PC-3 (cell line): ENCODE measurements around the gene GSK3B. TPM values are rescaled to one million over a fixed set of nuclear protein-coding genes. Genes with fewer than 3 reads are reported as not detected.

ENCODE experiments used
- ATAC-seq: fragments of 200-7000 bp; cut with Tn5 transposase; 2 replicates; pipeline ENCODE4 v1.9.1; 2020; ENCODE audit warnings: mild to moderate bottlenecking, moderate library complexity
- BruUV-seq: library from RNA; stranded (reverse); fragments of 400-500 nt; replicated peaks from 2 replicates; lab custom pipeline; 2021; lab: Mats Ljungman, UMichigan
- CTCF ChIA-PET: fragments of 300-600 bp; sonication (Branson Sonifier 250); formaldehyde crosslinking; loops from one replicate; lab custom pipeline; 2022; ENCODE audit warnings: antibody characterized with exemption; lab: Charles Lee
- POLR2A ChIA-PET: fragments of 300-600 bp; sonication (Branson Sonifier 250); formaldehyde crosslinking; loops from one replicate; lab custom pipeline; 2022; ENCODE audit warnings: antibody characterized with exemption; ENCODE audit not compliant: unreplicated experiment; lab: Charles Lee
- DNase-seq: peaks from one replicate; pipeline ENCODE4 v3.0.0-alpha.2; 2015
- H2AFZ ChIP-seq: fragments of 300-600 bp; sonication (generic); 2 replicates; pipeline ENCODE4 v1.6.0; 2016; ENCODE audit warnings: antibody characterized with exemption, low read length
- H3F3A ChIP-seq: fragments of 300-600 bp; sonication (generic); one replicate; pipeline ENCODE4 v1.6.0; 2017; ENCODE audit warnings: antibody characterized with exemption, low read length, control low read depth, mild to moderate bottlenecking; ENCODE audit not compliant: unreplicated experiment
- H3K27ac ChIP-seq: fragments of 300-600 bp; sonication (generic); 2 replicates; pipeline ENCODE4 v1.5.1; 2016; ENCODE audit warnings: mild to moderate bottlenecking, low read length
- H3K27me3 ChIP-seq: fragments of 300-600 bp; sonication (generic); 2 replicates; pipeline ENCODE4 v1.6.1; 2016; ENCODE audit warnings: low read length, mixed read lengths
- H3K36me3 ChIP-seq: fragments of 300-600 bp; sonication (generic); 2 replicates; pipeline ENCODE4 v1.6.1; 2016; ENCODE audit warnings: low read depth, mixed run types, low read length, mixed read lengths
- H3K4me1 ChIP-seq: fragments of 300-600 bp; sonication (generic); 2 replicates; pipeline ENCODE4 v1.5.1; 2016; ENCODE audit warnings: low read length; ENCODE audit not compliant: insufficient read depth
- H3K4me2 ChIP-seq: fragments of 300-600 bp; sonication (generic); 2 replicates; pipeline ENCODE4 v1.6.0; 2016; ENCODE audit warnings: low read length
- H3K4me3 ChIP-seq: fragments of 300-600 bp; sonication (generic); 2 replicates; pipeline ENCODE4 v1.5.1; 2016; ENCODE audit warnings: mild to moderate bottlenecking, low read length, mixed read lengths
- H3K79me2 ChIP-seq: fragments of 300-600 bp; sonication (generic); 2 replicates; pipeline ENCODE4 v1.6.1; 2017; ENCODE audit warnings: low read length, mixed read lengths
- H3K9ac ChIP-seq: fragments of 300-600 bp; sonication (generic); 2 replicates; pipeline ENCODE4 v1.6.0; 2016; ENCODE audit warnings: mild to moderate bottlenecking, low read length
- H3K9me2 ChIP-seq: fragments of 300-600 bp; sonication (generic); replicated peaks from 2 replicates; pipeline ENCODE4 v1.6.1; 2016; ENCODE audit warnings: mixed run types, low read length, mixed read lengths
- H3K9me3 ChIP-seq: fragments of 300-600 bp; sonication (generic); 2 replicates; pipeline ENCODE4 v1.6.1; 2016; ENCODE audit warnings: low read length, mixed read lengths
- H4K20me1 ChIP-seq: fragments of 300-600 bp; sonication (generic); 2 replicates; pipeline ENCODE4 v1.6.1; 2016; ENCODE audit warnings: low read length, mixed read lengths
- EZH2 ChIP-seq: fragments of 300-600 bp; sonication (generic); IDR thresholded peaks from one replicate; pipeline ENCODE4 v1.6.1; 2017; ENCODE audit warnings: antibody characterized with exemption, mild to moderate bottlenecking, low read length; ENCODE audit not compliant: unreplicated experiment
- EZH2phosphoT487 ChIP-seq: fragments of 300-600 bp; sonication (generic); IDR thresholded peaks from 2 replicates; pipeline ENCODE4 v1.6.1; 2018; ENCODE audit warnings: mild to moderate bottlenecking, antibody characterized with exemption, low read length, borderline replicate concordance
- intact Hi-C: fragments of 100-400 bp; cut with micrococcal nuclease; formaldehyde crosslinking; loops from 2 replicates; pipeline ENCODE4 v1.9.0; 2023
- total RNA-seq: library from RNA; depleted of rRNA; stranded (reverse); fragments of >200 nt; gene quantifications from 2 replicates; pipeline ENCODE4 v1.2.3, GENCODE V29; 2014; rRNA removed
- TF ChIP-seq, protein P1 (sequence below): fragments of 300-600 bp; sonication (generic); conservative IDR thresholded peaks from 2 replicates; pipeline ENCODE4 v1.5.1; 2017; ENCODE audit warnings: antibody characterized with exemption, low read depth, mild to moderate bottlenecking, low read length

The GSK3B gene
- total RNA-seq, 1 experiment from 2014 or later, result 55.8 TPM

DNA sequence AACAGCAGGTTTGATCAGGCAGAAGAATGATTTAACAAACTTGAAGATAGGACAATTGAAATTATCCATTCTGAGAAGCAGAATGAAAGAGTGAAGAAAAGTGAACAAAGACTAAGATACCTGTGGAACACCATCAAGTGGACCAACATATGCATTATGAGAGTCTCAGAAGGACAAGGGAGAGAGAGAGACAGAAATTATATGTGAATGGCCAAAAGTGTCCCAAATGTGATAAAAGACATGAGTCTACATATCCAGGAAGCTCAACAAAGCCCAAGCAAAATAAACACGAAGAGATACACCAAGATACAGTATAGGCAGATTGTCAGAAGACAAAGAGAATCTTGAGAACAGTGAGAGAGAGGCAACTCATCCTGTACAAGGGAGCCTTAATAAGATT lies 317.9 kb downstream of the GSK3B start:
- H4K20me1 ChIP-seq, result no peaks in the 10 kb centered on the region

DNA sequence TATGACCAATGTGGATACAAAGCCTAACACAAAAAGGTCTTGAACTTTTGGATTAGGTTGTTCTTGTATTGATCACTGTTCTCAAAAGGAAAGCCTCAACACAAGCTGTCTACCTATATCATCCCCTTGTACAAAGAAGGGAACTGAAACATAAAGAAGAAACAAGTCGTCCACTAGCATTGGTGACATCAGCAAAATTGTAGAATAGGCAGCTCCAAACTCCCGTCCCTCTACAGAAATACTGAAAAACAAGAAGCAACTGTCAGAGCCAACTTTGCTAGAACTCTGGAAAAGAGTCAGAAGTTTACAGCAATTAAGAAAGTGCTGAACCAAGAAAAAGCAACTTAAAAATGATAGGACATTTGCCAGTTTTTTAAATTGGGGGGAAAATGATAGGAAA lies 319.8 kb downstream of the GSK3B start:
- no peak overlapping the region for H3K9ac ChIP-seq
- TF ChIP-seq, protein P1, sequence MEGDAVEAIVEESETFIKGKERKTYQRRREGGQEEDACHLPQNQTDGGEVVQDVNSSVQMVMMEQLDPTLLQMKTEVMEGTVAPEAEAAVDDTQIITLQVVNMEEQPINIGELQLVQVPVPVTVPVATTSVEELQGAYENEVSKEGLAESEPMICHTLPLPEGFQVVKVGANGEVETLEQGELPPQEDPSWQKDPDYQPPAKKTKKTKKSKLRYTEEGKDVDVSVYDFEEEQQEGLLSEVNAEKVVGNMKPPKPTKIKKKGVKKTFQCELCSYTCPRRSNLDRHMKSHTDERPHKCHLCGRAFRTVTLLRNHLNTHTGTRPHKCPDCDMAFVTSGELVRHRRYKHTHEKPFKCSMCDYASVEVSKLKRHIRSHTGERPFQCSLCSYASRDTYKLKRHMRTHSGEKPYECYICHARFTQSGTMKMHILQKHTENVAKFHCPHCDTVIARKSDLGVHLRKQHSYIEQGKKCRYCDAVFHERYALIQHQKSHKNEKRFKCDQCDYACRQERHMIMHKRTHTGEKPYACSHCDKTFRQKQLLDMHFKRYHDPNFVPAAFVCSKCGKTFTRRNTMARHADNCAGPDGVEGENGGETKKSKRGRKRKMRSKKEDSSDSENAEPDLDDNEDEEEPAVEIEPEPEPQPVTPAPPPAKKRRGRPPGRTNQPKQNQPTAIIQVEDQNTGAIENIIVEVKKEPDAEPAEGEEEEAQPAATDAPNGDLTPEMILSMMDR, result no peak
- TF ChIP-seq EZH2, result no peak
- no peak for TF ChIP-seq EZH2phosphoT487
- H3K9me2 ChIP-seq, result no peaks in the 10 kb centered on the region
- H2AFZ ChIP-seq, result no peak overlapping the region
- H3K27me3 ChIP-seq, result peaks cover 38% of the 10 kb centered on the region
- H3K9me3 ChIP-seq, result no peaks in the 10 kb centered on the region
- no peak overlapping the region for H3K4me3 ChIP-seq
- no peak overlapping the region for H3K27ac ChIP-seq
- ChIA-PET POLR2A (no interaction called here), CTCF (no interaction called here)
- intact Hi-C loops, result no loop called here
- no peak overlapping the region for H3K4me2 ChIP-seq
- H3K79me2 ChIP-seq, result no peaks in the 10 kb centered on the region
- no peak for ATAC-seq
- no peaks in the 10 kb centered on the region for H3K4me1 ChIP-seq
- no peaks in the 10 kb centered on the region for H4K20me1 ChIP-seq
- no TSS peak for BruUV-seq
- H3K36me3 ChIP-seq, result no peaks in the 10 kb centered on the region
- H3F3A ChIP-seq, result no peaks in the 10 kb centered on the region
- no peak for DNase-seq

More for the DNA sequence above, 317.9 kb downstream of the GSK3B start:
- Histone ChIP-seq H3K4me1 (no peaks in the 10 kb centered on the region), H3K79me2 (no peaks in the 10 kb centered on the region), H3K4me2 (no peak overlapping the region), H3K27ac (no peak overlapping the region), H3F3A (no peaks in the 10 kb centered on the region), H3K9ac (no peak overlapping the region), H3K4me3 (no peak overlapping the region), H3K27me3 (peaks cover 27% of the 10 kb centered on the region), H2AFZ (no peak overlapping the region), H3K9me3 (no peaks in the 10 kb centered on the region), H3K36me3 (no peaks in the 10 kb centered on the region), H3K9me2 (no peaks in the 10 kb centered on the region)
- TF ChIP-seq EZH2phosphoT487, result no peak
- TF ChIP-seq EZH2, result no peak
- TF ChIP-seq, protein P1, result no peak
- no TSS peak for BruUV-seq
- DNase-seq (no peak), ATAC-seq (no peak)
- intact Hi-C loops, result no loop called here
- POLR2A ChIA-PET, result no interaction called here
- CTCF ChIA-PET, result no interaction called here

Other genes with a start within 250 kb of the GSK3B start
- 5.1 and 7.7 TPM in 2 replicates for gene GPR156, start 190.8 kb upstream of the GSK3B start, total RNA-seq